Measurements from ENCODE around the gene SH3PXD2B. TPM values are rescaled to one million over a fixed set of nuclear protein-coding genes. Genes with fewer than 3 reads are reported as not detected.
"Not testable (repeated sequence)": the region's sequence is repeated elsewhere in the genome, so short reads cannot be mapped to it uniquely, and the experiment has no call there.

The SH3PXD2B gene
- total RNA-seq, 1 experiment from 2014 or later: 90.2 TPM

GRCh38 chr5:172347496-172348052, 106.8 kb downstream of the SH3PXD2B start:
- in situ Hi-C loops (cut with HindIII; ENCODE audit: low pct_unique_long_range_greater_than_20kb, low sequenced_read_pairs): no loop called here

GRCh38 chr5:172345881-172346280, 108.4 kb downstream of the SH3PXD2B start:
- in situ Hi-C loops (cut with HindIII; ENCODE audit: low pct_unique_long_range_greater_than_20kb, low sequenced_read_pairs): no loop called here
- DNase-seq (ENCODE audit: low read depth, low spot score): no peak

More at GRCh38 chr5:172347496-172348052, 106.8 kb downstream of the SH3PXD2B start:
- DNase-seq (ENCODE audit: low read depth, low spot score): no peak

- no peak for DNase-seq (ENCODE audit: low read depth, low spot score)
- in situ Hi-C loops (cut with HindIII; ENCODE audit: low pct_unique_long_range_greater_than_20kb, low sequenced_read_pairs): no loop called here
Observed at GRCh38 chr5:172344855-172345409, 109.4 kb downstream of the SH3PXD2B start.

- in situ Hi-C loops (cut with HindIII; ENCODE audit: low pct_unique_long_range_greater_than_20kb, low sequenced_read_pairs): no loop called here
- DNase-seq (ENCODE audit: low read depth, low spot score): no peak
Observed at GRCh38 chr5:172343741-172344140, 110.6 kb downstream of the SH3PXD2B start.

GRCh38 chr5:172342918-172343317, 111.4 kb downstream of the SH3PXD2B start:
- in situ Hi-C loops (cut with HindIII; ENCODE audit: low pct_unique_long_range_greater_than_20kb, low sequenced_read_pairs): no loop called here
- no peak for DNase-seq (ENCODE audit: low read depth, low spot score)

GRCh38 chr5:172339264-172340180, 114.8 kb downstream of the SH3PXD2B start:
- in situ Hi-C loops (cut with HindIII; ENCODE audit: low pct_unique_long_range_greater_than_20kb, low sequenced_read_pairs): no loop called here
- DNase-seq (ENCODE audit: low read depth, low spot score): no peak

GRCh38 chr5:172336676-172337285, 117.5 kb downstream of the SH3PXD2B start:
- in situ Hi-C loops (cut with HindIII; ENCODE audit: low pct_unique_long_range_greater_than_20kb, low sequenced_read_pairs): no loop called here

GRCh38 chr5:172336264-172336663, 118.1 kb downstream of the SH3PXD2B start:
- DNase-seq (ENCODE audit: low read depth, low spot score): no peak
- in situ Hi-C loops (cut with HindIII; ENCODE audit: low pct_unique_long_range_greater_than_20kb, low sequenced_read_pairs): no loop called here

More at GRCh38 chr5:172336676-172337285, 117.5 kb downstream of the SH3PXD2B start:
- no peak for DNase-seq (ENCODE audit: low read depth, low spot score)

GRCh38 chr5:172335721-172336120, 118.6 kb downstream of the SH3PXD2B start:
- DNase-seq (ENCODE audit: low read depth, low spot score): no peak
- in situ Hi-C loops (cut with HindIII; ENCODE audit: low pct_unique_long_range_greater_than_20kb, low sequenced_read_pairs): no loop called here

GRCh38 chr5:172334641-172335040, 119.7 kb downstream of the SH3PXD2B start:
- in situ Hi-C loops (cut with HindIII; ENCODE audit: low pct_unique_long_range_greater_than_20kb, low sequenced_read_pairs): no loop called here
- DNase-seq (ENCODE audit: low read depth, low spot score): no peak

GRCh38 chr5:172334196-172334595, 120.1 kb downstream of the SH3PXD2B start:
- in situ Hi-C loops (cut with HindIII; ENCODE audit: low pct_unique_long_range_greater_than_20kb, low sequenced_read_pairs): no loop called here
- DNase-seq (ENCODE audit: low read depth, low spot score): peak; percentile 51

GRCh38 chr5:172326901-172327300, 127.4 kb downstream of the SH3PXD2B start:
- in situ Hi-C loops (cut with HindIII; ENCODE audit: low pct_unique_long_range_greater_than_20kb, low sequenced_read_pairs); DNase-seq (ENCODE audit: low read depth, low spot score): not testable (repeated sequence)

- in situ Hi-C loops (cut with HindIII; ENCODE audit: low pct_unique_long_range_greater_than_20kb, low sequenced_read_pairs): no loop called here
- no peak for DNase-seq (ENCODE audit: low read depth, low spot score)
Observed at GRCh38 chr5:172325452-172325851, 128.9 kb downstream of the SH3PXD2B start.

- in situ Hi-C loops (cut with HindIII; ENCODE audit: low pct_unique_long_range_greater_than_20kb, low sequenced_read_pairs): no loop called here
- no peak for DNase-seq (ENCODE audit: low read depth, low spot score)
Observed at GRCh38 chr5:172322028-172322965, 132.0 kb downstream of the SH3PXD2B start.

- in situ Hi-C loops (cut with HindIII; ENCODE audit: low pct_unique_long_range_greater_than_20kb, low sequenced_read_pairs): no loop called here
- DNase-seq (ENCODE audit: low read depth, low spot score): no peak
Observed at GRCh38 chr5:172321593-172321992, 132.7 kb downstream of the SH3PXD2B start.

- in situ Hi-C loops (cut with HindIII; ENCODE audit: low pct_unique_long_range_greater_than_20kb, low sequenced_read_pairs): no loop called here
- DNase-seq (ENCODE audit: low read depth, low spot score): no peak
Observed at GRCh38 chr5:172319708-172320441, 134.4 kb downstream of the SH3PXD2B start.

Measured in SK-MEL-5 (cell line).